ENCODE data around the gene COPG1.
A peak's percentile ranks its signal among the peaks of the same experiment; 100 is the strongest.

Gene COPG1

GRCh38 chr3:129249284-129250065 is at the start of gene COPG1:
COPG1 (plus strand) TSS chr3:129249606; CDS start chr3:129249710, 104 bp downstream.
- TF ChIP-seq CTCF (IDR thresholded peaks at IDR 0.05; ENCODE audit: low read length, missing control alignments), result no peak
- DNase-seq (ENCODE audit: low read depth), result peak; percentile 90
- H3K4me3 ChIP-seq (replicated peaks; ENCODE audit: low read depth, low read length), result peak within 1 kb of the TSS; percentile 99

- no peak for DNase-seq (ENCODE audit: low read depth)
- no peak overlapping the region for H3K4me3 ChIP-seq (replicated peaks; ENCODE audit: low read depth, low read length)
- TF ChIP-seq CTCF (IDR thresholded peaks at IDR 0.05; ENCODE audit: low read length, missing control alignments), result no peak
Measured at GRCh38 chr3:129204473-129204872, 44.9 kb upstream of the COPG1 start.

GRCh38 chr3:129205109-129205832 is 44.1 kb upstream of the COPG1 start:
- no peak for DNase-seq (ENCODE audit: low read depth)
- TF ChIP-seq CTCF (IDR thresholded peaks at IDR 0.05; ENCODE audit: low read length, missing control alignments), result no peak
- H3K4me3 ChIP-seq (replicated peaks; ENCODE audit: low read depth, low read length), result no peak overlapping the region

- DNase-seq (ENCODE audit: low read depth), result no peak
- TF ChIP-seq CTCF (IDR thresholded peaks at IDR 0.05; ENCODE audit: low read length, missing control alignments), result no peak
- no peak overlapping the region for H3K4me3 ChIP-seq (replicated peaks; ENCODE audit: low read depth, low read length)
Measured at GRCh38 chr3:129207479-129207878, 41.9 kb upstream of the COPG1 start.

- no peak for TF ChIP-seq CTCF (IDR thresholded peaks at IDR 0.05; ENCODE audit: low read length, missing control alignments)
- H3K4me3 ChIP-seq (replicated peaks; ENCODE audit: low read depth, low read length), result no peak overlapping the region
- no peak for DNase-seq (ENCODE audit: low read depth)
Measured at GRCh38 chr3:129211345-129211744, 38.1 kb upstream of the COPG1 start.

- no peak overlapping the region for H3K4me3 ChIP-seq (replicated peaks; ENCODE audit: low read depth, low read length)
- TF ChIP-seq CTCF (IDR thresholded peaks at IDR 0.05; ENCODE audit: low read length, missing control alignments), result no peak
- DNase-seq (ENCODE audit: low read depth), result peak; percentile 85
Measured at GRCh38 chr3:129211772-129212171, 37.6 kb upstream of the COPG1 start.

Measured in fibroblast of pulmonary artery (primary cell).